Osteoblast (primary cell): ENCODE results near the gene COPG1. TPM values are rescaled to one million over a fixed set of nuclear protein-coding genes. Genes with fewer than 3 reads are reported as not detected.
"Not testable (repeated sequence)": the region's sequence is repeated elsewhere in the genome, so short reads cannot be mapped to it uniquely, and the experiment has no call there.

Source experiments
- DNase-seq: peaks from one replicate; pipeline ENCODE4 v3.0.0; 2011; ENCODE audit warnings: low spot score, mixed read lengths; ENCODE audit not compliant: insufficient read length; ENCODE audit errors: missing footprints
- H2AFZ ChIP-seq: 2 replicates; pipeline ENCODE4 v1.6.0; 2011; ENCODE audit warnings: mild to moderate bottlenecking, low read length
- H3K27ac ChIP-seq: 2 replicates; pipeline ENCODE4 v1.5.1; 2011; ENCODE audit warnings: mild to moderate bottlenecking, low read depth, low read length, moderate library complexity
- H3K27me3 ChIP-seq: 2 replicates; pipeline ENCODE4 v1.6.0; 2012; ENCODE audit warnings: mild to moderate bottlenecking, control low read depth, inconsistent platforms, low read length, moderate library complexity; ENCODE audit not compliant: insufficient read depth
- H3K36me3 ChIP-seq: 2 replicates; pipeline ENCODE4 v1.5.1; 2011; ENCODE audit warnings: mild to moderate bottlenecking, low read length, control low read depth, moderate library complexity; ENCODE audit not compliant: insufficient read depth
- H3K4me1 ChIP-seq: 2 replicates; pipeline ENCODE4 v1.5.1; 2011; ENCODE audit warnings: mild to moderate bottlenecking, low read length, control low read depth, moderate library complexity; ENCODE audit not compliant: insufficient read depth
- H3K4me2 ChIP-seq: 2 replicates; pipeline ENCODE4 v1.6.0; 2011; ENCODE audit warnings: mild to moderate bottlenecking, low read length; ENCODE audit not compliant: insufficient read depth
- H3K4me3 ChIP-seq: fragments of 200-600 bp; sonication (generic); 3 replicates; pipeline ENCODE4 v1.5.1; 2012; ENCODE audit warnings: mild to moderate bottlenecking, low read length, inconsistent platforms; ENCODE audit not compliant: insufficient read depth
- H3K79me2 ChIP-seq: 2 replicates; pipeline ENCODE4 v1.6.0; 2012; ENCODE audit warnings: mild to moderate bottlenecking, low read length, control low read depth, inconsistent platforms; ENCODE audit not compliant: insufficient read depth
- H3K9me3 ChIP-seq: 2 replicates; pipeline ENCODE4 v1.5.1; 2011; ENCODE audit warnings: low read depth, low read length, control low read depth
- H4K20me1 ChIP-seq: 2 replicates; pipeline ENCODE4 v1.6.0; 2012; ENCODE audit warnings: mild to moderate bottlenecking, low read length, control low read depth; ENCODE audit not compliant: insufficient read depth
- total RNA-seq: library from RNA; depleted of rRNA; stranded (reverse); fragments of >200 nt; gene quantifications from 2 replicates; pipeline ENCODE4 v1.2.3, GENCODE V29; 2012
- TF ChIP-seq, protein P1 (sequence below): IDR thresholded peaks from 2 replicates; pipeline ENCODE4 v1.5.1; 2011; ENCODE audit warnings: mild to moderate bottlenecking, low read depth, low read length, moderate library complexity; ENCODE audit errors: extremely low read depth

The COPG1 gene
- total RNA-seq, 1 donor = 297 TPM

DNA sequence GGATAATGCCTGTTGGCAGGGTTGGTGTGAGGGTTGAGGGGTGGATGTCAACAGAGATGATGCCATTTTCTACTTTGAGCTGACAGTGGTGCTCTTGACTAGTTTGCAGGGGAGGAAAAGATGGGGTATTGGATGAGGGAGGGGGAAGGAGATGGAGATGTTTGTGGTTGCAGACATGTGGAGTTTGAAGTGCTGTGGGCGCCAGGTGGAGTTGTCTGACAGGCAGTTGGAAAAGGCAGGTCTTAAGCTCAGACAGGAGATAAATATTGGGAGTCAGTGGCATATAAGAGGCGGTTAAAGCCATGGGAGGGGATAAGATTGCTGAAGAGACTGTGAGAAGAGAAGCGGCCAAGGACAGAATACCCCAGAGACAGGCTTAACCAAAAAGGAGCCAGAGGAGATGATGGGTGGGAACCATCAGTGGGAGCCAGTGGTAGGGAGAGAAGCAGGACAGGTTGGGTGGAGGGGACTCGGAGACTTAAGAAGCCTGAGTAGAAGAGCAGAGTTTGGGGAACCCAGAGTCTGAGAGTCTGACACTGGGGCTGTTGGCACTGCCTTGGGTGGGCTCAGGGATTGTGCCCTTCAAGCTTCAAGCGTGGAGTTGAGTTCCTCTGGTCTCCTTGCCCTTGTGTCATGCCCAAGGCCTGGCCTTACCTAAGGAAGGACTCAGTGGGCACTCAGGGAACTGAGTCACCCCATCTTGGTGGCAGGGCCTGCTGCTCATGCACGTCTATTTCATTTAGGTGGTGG is 13.9 kb downstream of the COPG1 start:
- Histone ChIP-seq H3K4me3 (no peak overlapping the region), H3K79me2 (peaks cover 57% of the 10 kb centered on the region), H3K27me3 (no peaks in the 10 kb centered on the region), H4K20me1 (peaks cover 60% of the 10 kb centered on the region), H3K27ac (no peak overlapping the region), H2AFZ (no peak overlapping the region), H3K4me1 (peaks cover 6% of the 10 kb centered on the region), H3K9me3 (no peaks in the 10 kb centered on the region), H3K36me3 (peaks cover 96% of the 10 kb centered on the region), H3K4me2 (no peak overlapping the region)
- TF ChIP-seq, protein P1, sequence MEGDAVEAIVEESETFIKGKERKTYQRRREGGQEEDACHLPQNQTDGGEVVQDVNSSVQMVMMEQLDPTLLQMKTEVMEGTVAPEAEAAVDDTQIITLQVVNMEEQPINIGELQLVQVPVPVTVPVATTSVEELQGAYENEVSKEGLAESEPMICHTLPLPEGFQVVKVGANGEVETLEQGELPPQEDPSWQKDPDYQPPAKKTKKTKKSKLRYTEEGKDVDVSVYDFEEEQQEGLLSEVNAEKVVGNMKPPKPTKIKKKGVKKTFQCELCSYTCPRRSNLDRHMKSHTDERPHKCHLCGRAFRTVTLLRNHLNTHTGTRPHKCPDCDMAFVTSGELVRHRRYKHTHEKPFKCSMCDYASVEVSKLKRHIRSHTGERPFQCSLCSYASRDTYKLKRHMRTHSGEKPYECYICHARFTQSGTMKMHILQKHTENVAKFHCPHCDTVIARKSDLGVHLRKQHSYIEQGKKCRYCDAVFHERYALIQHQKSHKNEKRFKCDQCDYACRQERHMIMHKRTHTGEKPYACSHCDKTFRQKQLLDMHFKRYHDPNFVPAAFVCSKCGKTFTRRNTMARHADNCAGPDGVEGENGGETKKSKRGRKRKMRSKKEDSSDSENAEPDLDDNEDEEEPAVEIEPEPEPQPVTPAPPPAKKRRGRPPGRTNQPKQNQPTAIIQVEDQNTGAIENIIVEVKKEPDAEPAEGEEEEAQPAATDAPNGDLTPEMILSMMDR = no peak
- no peak for DNase-seq

DNA sequence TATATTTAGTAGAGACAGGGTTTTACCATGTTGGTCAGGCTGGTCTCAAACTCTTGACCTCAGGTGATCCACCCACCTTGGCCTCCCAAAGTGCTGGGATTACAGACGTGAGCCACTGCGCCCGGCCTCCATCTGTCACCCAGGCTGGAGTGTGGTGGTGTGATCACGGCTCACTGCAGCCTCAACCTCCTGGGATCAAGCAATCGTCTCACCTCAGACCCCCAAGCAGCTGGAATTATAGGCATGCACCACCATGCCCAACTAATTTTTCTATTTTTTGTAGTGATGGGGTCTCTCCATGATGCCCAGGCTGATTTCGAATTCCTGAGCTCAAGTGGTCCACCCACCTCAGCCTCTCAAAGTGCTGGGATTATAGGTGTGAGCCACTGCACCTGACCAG is 15.6 kb downstream of the COPG1 start:
- not testable (repeated sequence) for H3K4me1 ChIP-seq, H3K27ac ChIP-seq, DNase-seq, H3K4me3 ChIP-seq, H3K4me2 ChIP-seq, H3K27me3 ChIP-seq, H2AFZ ChIP-seq, H3K9me3 ChIP-seq
- Histone ChIP-seq H3K36me3 (peaks cover 98% of the 10 kb centered on the region), H4K20me1 (peaks cover 68% of the 10 kb centered on the region), H3K79me2 (peaks cover 50% of the 10 kb centered on the region)

DNA sequence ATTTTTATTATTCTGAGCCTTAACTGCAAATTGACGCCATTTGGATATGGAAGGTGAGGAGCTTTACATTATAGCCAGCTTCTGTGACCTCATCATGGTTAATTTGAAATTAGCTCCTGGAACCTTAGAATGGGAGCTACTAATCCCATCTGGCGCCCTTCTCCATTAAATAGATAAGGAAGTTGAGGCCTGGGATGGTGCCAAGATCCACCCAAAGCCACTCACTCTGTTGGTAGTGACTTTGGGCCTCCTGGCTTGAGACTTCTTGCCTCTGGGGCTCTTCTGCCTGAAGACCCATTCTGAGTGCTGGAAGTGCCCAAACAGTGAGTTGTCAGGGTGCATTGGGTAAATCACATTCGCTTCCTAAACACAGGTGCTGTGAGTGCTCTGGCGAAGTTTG is 17.2 kb downstream of the COPG1 start:
- Histone ChIP-seq H3K27ac (no peak overlapping the region), H3K36me3 (peaks cover 98% of the 10 kb centered on the region), H3K4me3 (no peak overlapping the region), H2AFZ (no peak overlapping the region), H3K4me1 (peaks cover 6% of the 10 kb centered on the region), H4K20me1 (peaks cover 54% of the 10 kb centered on the region), H3K9me3 (no peaks in the 10 kb centered on the region), H3K27me3 (no peaks in the 10 kb centered on the region), H3K4me2 (no peak overlapping the region), H3K79me2 (peaks cover 37% of the 10 kb centered on the region)
- no peak for DNase-seq
- TF ChIP-seq, protein P1 = no peak

DNA sequence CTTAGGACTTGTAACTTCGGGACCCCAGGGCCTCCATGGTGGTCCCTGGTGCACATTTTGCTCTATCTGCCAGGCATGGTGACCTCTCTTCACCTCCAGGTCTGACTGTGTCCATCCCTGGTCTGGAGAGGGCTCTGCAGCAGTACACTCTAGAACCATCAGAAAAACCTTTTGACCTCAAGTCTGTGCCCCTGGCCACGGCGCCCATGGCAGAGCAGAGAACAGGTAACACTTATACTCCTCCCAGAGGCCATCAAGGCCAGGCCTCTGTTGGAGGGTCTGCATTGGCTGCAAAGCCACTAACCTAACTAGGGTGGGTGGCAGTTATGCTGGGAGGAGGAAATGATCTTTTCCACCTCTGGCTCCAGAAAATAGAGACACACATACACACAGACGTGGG is 19.0 kb downstream of the COPG1 start:
- no peaks in the 10 kb centered on the region for H3K9me3 ChIP-seq
- H3K4me1 ChIP-seq = peaks cover 6% of the 10 kb centered on the region
- TF ChIP-seq, protein P1 = no peak
- H3K4me2 ChIP-seq = no peak overlapping the region
- H3K79me2 ChIP-seq = peaks cover 30% of the 10 kb centered on the region
- no peak for DNase-seq
- no peaks in the 10 kb centered on the region for H3K27me3 ChIP-seq
- peaks cover 98% of the 10 kb centered on the region for H3K36me3 ChIP-seq
- H4K20me1 ChIP-seq = peaks cover 51% of the 10 kb centered on the region
- H3K27ac ChIP-seq = peak overlapping the region; percentile 9
- H3K4me3 ChIP-seq = no peak overlapping the region
- H2AFZ ChIP-seq = no peak overlapping the region
